CD4-positive, alpha-beta memory T cell (primary cell): ENCODE measurements around the gene VAMP1. TPM values are rescaled to one million over a fixed set of nuclear protein-coding genes. Genes with fewer than 3 reads are reported as not detected.
"Not testable (repeated sequence)": the region's sequence is repeated elsewhere in the genome, so short reads cannot be mapped to it uniquely, and the experiment has no call there.

ENCODE experiments used
- CTCF ChIA-PET: fragments of 350-600 bp; sonication (Branson Sonifier 250); formaldehyde crosslinking; loops from one replicate; lab custom pipeline; 2021; ENCODE audit warnings: inconsistent platforms; ENCODE audit not compliant: partially characterized antibody; lab: Charles Lee
- POLR2A ChIA-PET: fragments of 350-600 bp; sonication (Branson Sonifier 250); formaldehyde crosslinking; loops from one replicate; lab custom pipeline; 2021; ENCODE audit not compliant: partially characterized antibody; lab: Charles Lee
- DNase-seq, 5 donors: peaks; one replicate each; pipeline versions ENCODE4 v3.0.0 to v3.0.0-alpha.2; 2020 to 2022; ENCODE audit warnings: mixed read lengths in 1 of 5
- H3K27ac ChIP-seq: one replicate; pipeline ENCODE4 v1.7.0; 2013; ENCODE audit warnings: low read depth, low read length
- H3K27me3 ChIP-seq: 2 replicates; pipeline ENCODE4 v1.7.0; 2013; ENCODE audit warnings: mild to moderate bottlenecking, low read length, moderate library complexity; ENCODE audit not compliant: insufficient read depth
- H3K36me3 ChIP-seq: 2 replicates; pipeline ENCODE4 v1.7.0; 2013; ENCODE audit warnings: mild to moderate bottlenecking, low read length, moderate library complexity; ENCODE audit not compliant: insufficient read depth
- H3K4me1 ChIP-seq: 2 replicates; pipeline ENCODE4 v1.7.0; 2013; ENCODE audit warnings: mild to moderate bottlenecking, low read length, moderate library complexity; ENCODE audit not compliant: insufficient read depth
- H3K4me3 ChIP-seq, 2 donors: one replicate each; pipeline ENCODE4 v1.7.0; 2013; ENCODE audit warnings: low read length in 2 of 2, mild to moderate bottlenecking in 1 of 2
- H3K9me3 ChIP-seq, 2 donors: one replicate each; pipeline ENCODE4 v1.7.0; 2013; ENCODE audit warnings: low read length in 2 of 2, control low read depth in 1 of 2; ENCODE audit not compliant: control insufficient read depth in 1 of 2
- H3K27ac Mint-ChIP-seq, 7 donors: one replicate each; pipeline ENCODE4 v1.8.0; 2020 to 2021; ENCODE audit warnings: mixed read lengths in 7 of 7, mild to moderate bottlenecking in 6 of 7, inconsistent platforms in 3 of 7, moderate library complexity in 3 of 7
- H3K27me3 Mint-ChIP-seq, 2 donors: one replicate each; pipeline ENCODE4 v1.8.0; 2020 to 2021; ENCODE audit warnings: mixed read lengths in 2 of 2
- H3K36me3 Mint-ChIP-seq, 2 donors: one replicate each; pipeline ENCODE4 v1.8.0; 2020 to 2021; ENCODE audit warnings: mixed read lengths in 2 of 2, inconsistent platforms in 1 of 2, mild to moderate bottlenecking in 1 of 2
- H3K4me1 Mint-ChIP-seq, 4 donors: one replicate each; pipeline ENCODE4 v1.8.0; 2020 to 2021; ENCODE audit warnings: mixed read lengths in 4 of 4, mild to moderate bottlenecking in 1 of 4
- H3K4me3 Mint-ChIP-seq, 8 donors: one replicate each; pipeline ENCODE4 v1.8.0; 2020 to 2021; ENCODE audit warnings: mixed read lengths in 8 of 8, mild to moderate bottlenecking in 7 of 8, moderate library complexity in 6 of 8, inconsistent platforms in 3 of 8
- H3K9me3 Mint-ChIP-seq, 8 donors: one replicate each; pipeline ENCODE4 v1.8.0; 2020 to 2021; ENCODE audit warnings: mixed read lengths in 8 of 8, mild to moderate bottlenecking in 5 of 8, inconsistent platforms in 3 of 8, moderate library complexity in 1 of 8
- intact Hi-C: fragments of 100-400 bp; cut with micrococcal nuclease; formaldehyde crosslinking; loops from one replicate; pipeline ENCODE4 v1.15.1; 2023
- polyA plus RNA-seq, 2 donors: library from polyadenylated mRNA; unstranded; fragments of 300-500 nt; fragmentation: Illumina TruSeq; gene quantifications; one replicate each; pipeline ENCODE4 v1.2.3, GENCODE V29; 2021
- total RNA-seq, 2 experiments: library from RNA; stranded (reverse); gene quantifications; one replicate each; pipeline ENCODE4 v1.2.3, GENCODE V29; 2021

Gene VAMP1
- total and polyA plus RNA-seq, 4 experiments from 2014 or later: 10.3 to 101 (median 54.9) TPM

GRCh38 chr12:6427796-6428195, 42.7 kb downstream of the VAMP1 start:
- H3K4me3 Mint-ChIP-seq, DNase-seq, H3K36me3 ChIP-seq, H3K4me3 ChIP-seq, H3K9me3 Mint-ChIP-seq, H3K27me3 ChIP-seq, H3K36me3 Mint-ChIP-seq, H3K27me3 Mint-ChIP-seq, H3K9me3 ChIP-seq: not testable (repeated sequence)
- peaks cover 54% of the 10 kb centered on the region for H3K4me1 ChIP-seq
- CTCF ChIA-PET: interaction anchor here (0.7 to 7.7 kb wide), 6 partner anchors 10 to 110 kb away, joined by 3 to 341 read pairs (median 6); partner anchors contain the start of gene GAPDH
- peak overlapping the region; percentile 65 to 98 (median 96) for H3K27ac Mint-ChIP-seq
- POLR2A ChIA-PET: interaction anchor here (0.6 to 8.2 kb wide), 9 partner anchors 11 to 109 kb away, joined by 3 to 284 read pairs (median 55); partner anchors contain the start of genes CD27, GAPDH, TAPBPL and VAMP1
- H3K27ac ChIP-seq: peak overlapping the region; percentile 63
- intact Hi-C loops: loop anchor here (1.0 to 10.0 kb wide), 4 partner anchors 17 to 357 kb away; partner anchors contain the start of genes CD27, CD4, MRPL51 and ZNF384
- H3K4me1 Mint-ChIP-seq: peaks cover 30 to 60% (median 45%) of the 10 kb centered on the region in 4 donors

GRCh38 chr12:6426882-6427671, 43.4 kb downstream of the VAMP1 start:
- POLR2A ChIA-PET: interaction anchor here (1.0 to 8.2 kb wide), 12 partner anchors 12 to 109 kb away, joined by 3 to 284 read pairs (median 7); partner anchors contain the start of genes CD27, GAPDH, TAPBPL and VAMP1
- H3K27me3 ChIP-seq: no peaks in the 10 kb centered on the region
- Mint-ChIP-seq H3K36me3 (peaks cover 0 to 2% of the 10 kb centered on the region in 2 donors), H3K9me3 (no peaks in the 10 kb centered on the region), H3K4me3 (peak overlapping the region; percentile 64 to 92 (median 76)), H3K4me1 (peaks cover 28 to 56% (median 42%) of the 10 kb centered on the region in 4 donors), H3K27me3 (peaks cover 0 to 6% of the 10 kb centered on the region in 2 donors), H3K27ac (peak overlapping the region; percentile 94 to 98 (median 97))
- no peaks in the 10 kb centered on the region for H3K9me3 ChIP-seq
- CTCF ChIA-PET: interaction anchor here (1.0 to 7.7 kb wide), 9 partner anchors 9 to 111 kb away, joined by 3 to 341 read pairs (median 9); partner anchors contain the start of genes CD27, GAPDH and VAMP1
- H3K4me1 ChIP-seq: peaks cover 50% of the 10 kb centered on the region
- no peaks in the 10 kb centered on the region for H3K36me3 ChIP-seq
- H3K4me3 ChIP-seq: peak overlapping the region in 1 of 2 donors; percentile 30
- H3K27ac ChIP-seq: peak overlapping the region; percentile 63
- intact Hi-C loops: loop anchor here (1.0 to 10.0 kb wide), 4 partner anchors 17 to 358 kb away; partner anchors contain the start of genes CD27, CD4, MRPL51 and ZNF384
- DNase-seq: peak; percentile 71 to 95 (median 81)

GRCh38 chr12:6425590-6426531, 44.6 kb downstream of the VAMP1 start:
- DNase-seq: peak in 2 of 5 donors; percentile 28 to 67
- intact Hi-C loops: loop anchor here (10.0 kb wide), 2 partner anchors 259 to 359 kb away; partner anchors contain the start of genes CD4 and ZNF384
- peaks cover 48% of the 10 kb centered on the region for H3K4me1 ChIP-seq
- H3K27ac ChIP-seq: peak overlapping the region; percentile 63
- ChIA-PET CTCF (interaction anchor here (0.6 to 7.7 kb wide), 12 partner anchors 10 to 126 kb away, joined by 3 to 341 read pairs (median 12); partner anchors contain the start of genes CD27, GAPDH, TAPBPL and VAMP1), POLR2A (interaction anchor here (1.2 to 8.2 kb wide), 12 partner anchors 9 to 128 kb away, joined by 4 to 284 read pairs (median 7); partner anchors contain the start of genes CD27, GAPDH, MRPL51 and TAPBPL)
- peaks cover 0 to 2% of the 10 kb centered on the region in 2 donors for H3K36me3 Mint-ChIP-seq
- H3K36me3 ChIP-seq: no peaks in the 10 kb centered on the region
- no peaks in the 10 kb centered on the region for H3K9me3 ChIP-seq
- H3K4me3 Mint-ChIP-seq: peak overlapping the region in 6 of 8 donors; percentile 7 to 85 (median 44)
- H3K4me1 Mint-ChIP-seq: peaks cover 28 to 48% (median 40%) of the 10 kb centered on the region in 4 donors
- H3K9me3 Mint-ChIP-seq: no peaks in the 10 kb centered on the region
- H3K4me3 ChIP-seq: no peak overlapping the region
- H3K27ac Mint-ChIP-seq: peak overlapping the region; percentile 94 to 98 (median 97)
- peaks cover 0 to 6% of the 10 kb centered on the region in 2 donors for H3K27me3 Mint-ChIP-seq
- no peaks in the 10 kb centered on the region for H3K27me3 ChIP-seq

- Mint-ChIP-seq H3K27me3 (peaks cover 0 to 6% of the 10 kb centered on the region in 2 donors), H3K36me3 (peaks cover 0 to 2% of the 10 kb centered on the region in 2 donors)
- intact Hi-C loops: loop anchor here (10.0 kb wide), 2 partner anchors 260 to 360 kb away; partner anchors contain the start of genes CD4 and ZNF384
Observed at GRCh38 chr12:6424866-6425265, 45.6 kb downstream of the VAMP1 start.

GRCh38 chr12:6424008-6424347, 46.5 kb downstream of the VAMP1 start:
- H3K27me3 ChIP-seq: no peaks in the 10 kb centered on the region
- no peak overlapping the region for H3K4me3 ChIP-seq
- no peaks in the 10 kb centered on the region for H3K9me3 Mint-ChIP-seq
- peaks cover 0 to 6% of the 10 kb centered on the region in 2 donors for H3K27me3 Mint-ChIP-seq
- H3K27ac ChIP-seq: peak overlapping the region; percentile 8
- peaks cover 42% of the 10 kb centered on the region for H3K4me1 ChIP-seq
- H3K36me3 ChIP-seq: no peaks in the 10 kb centered on the region
- H3K36me3 Mint-ChIP-seq: peaks cover 0 to 2% of the 10 kb centered on the region in 2 donors
- ChIA-PET CTCF (interaction anchor here (0.6 to 7.7 kb wide), 27 partner anchors 10 to 133 kb away, joined by 3 to 341 read pairs (median 5); partner anchors contain the start of genes CD27, GAPDH, MRPL51 and TAPBPL), POLR2A (interaction anchor here (1.0 to 8.2 kb wide), 16 partner anchors 10 to 116 kb away, joined by 3 to 284 read pairs (median 9); partner anchors contain the start of genes CD27, GAPDH, MRPL51 and TAPBPL)
- no peak for DNase-seq
- H3K9me3 ChIP-seq: no peaks in the 10 kb centered on the region
- intact Hi-C loops: loop anchor here (10.0 kb wide), 2 partner anchors 261 to 361 kb away; partner anchors contain the start of genes CD4 and ZNF384
- peak overlapping the region in 3 of 8 donors; percentile 31 to 56 (median 39) for H3K4me3 Mint-ChIP-seq
- H3K4me1 Mint-ChIP-seq: peaks cover 28 to 39% (median 33%) of the 10 kb centered on the region in 4 donors
- peak overlapping the region in 6 of 7 donors; percentile 71 to 90 (median 84) for H3K27ac Mint-ChIP-seq

More at GRCh38 chr12:6424866-6425265, 45.6 kb downstream of the VAMP1 start:
- Histone ChIP-seq H3K9me3 (no peaks in the 10 kb centered on the region), H3K27me3 (no peaks in the 10 kb centered on the region), H3K4me3 (no peak overlapping the region), H3K4me1 (peaks cover 42% of the 10 kb centered on the region), H3K36me3 (no peaks in the 10 kb centered on the region), H3K27ac (peak overlapping the region; percentile 18)
- no peak overlapping the region for H3K4me3 Mint-ChIP-seq
- H3K4me1 Mint-ChIP-seq: peaks cover 28 to 39% (median 33%) of the 10 kb centered on the region in 4 donors
- no peak for DNase-seq
- H3K9me3 Mint-ChIP-seq: no peaks in the 10 kb centered on the region
- peak overlapping the region in 6 of 7 donors; percentile 54 to 97 (median 72) for H3K27ac Mint-ChIP-seq
- CTCF ChIA-PET: interaction anchor here (0.8 to 7.7 kb wide), 16 partner anchors 14 to 127 kb away, joined by 3 to 341 read pairs (median 10); partner anchors contain the start of genes CD27, GAPDH, TAPBPL and VAMP1
- POLR2A ChIA-PET: interaction anchor here (1.2 to 8.2 kb wide), 9 partner anchors 21 to 129 kb away, joined by 4 to 284 read pairs (median 28); partner anchors contain the start of genes CD27, GAPDH, MRPL51 and TAPBPL
